T-helper 2 cell treated with Interferon-gamma antibody and Interleukin-4, amounts not matched to agents 5 μg/mL and 100 μg/mL, for 36 hours (primary cell): ENCODE data around the gene PSMA2.

ENCODE experiments used
- DNase-seq: peaks from one replicate; pipeline ENCODE4 v3.0.0; 2021; ENCODE audit warnings: low spot score
- H3K27ac Mint-ChIP-seq: one replicate; pipeline ENCODE4 v1.8.0; 2021; ENCODE audit warnings: mild to moderate bottlenecking, mixed read lengths
- H3K27me3 Mint-ChIP-seq: one replicate; pipeline ENCODE4 v1.8.0; 2021; ENCODE audit warnings: low read depth, mixed read lengths
- H3K36me3 Mint-ChIP-seq: one replicate; pipeline ENCODE4 v1.8.0; 2021; ENCODE audit warnings: low read depth, mixed read lengths
- H3K4me1 Mint-ChIP-seq: one replicate; pipeline ENCODE4 v1.8.0; 2021; ENCODE audit warnings: low read depth, mixed read lengths
- H3K4me3 Mint-ChIP-seq: one replicate; pipeline ENCODE4 v1.8.0; 2022; ENCODE audit warnings: mild to moderate bottlenecking, moderate library complexity, mixed read lengths
- H3K9me3 Mint-ChIP-seq: one replicate; pipeline ENCODE4 v1.8.0; 2021; ENCODE audit warnings: mixed read lengths

Gene PSMA2

GRCh38 chr7:42869131-42870020 lies 62.6 kb downstream of the PSMA2 start:
- peak overlapping the region; percentile 71 for H3K27ac Mint-ChIP-seq
- H3K4me3 Mint-ChIP-seq: peak overlapping the region; percentile 57
- peaks cover 11% of the 10 kb centered on the region for H3K9me3 Mint-ChIP-seq
- no peaks in the 10 kb centered on the region for H3K27me3 Mint-ChIP-seq
- peak; percentile 80 for DNase-seq
- H3K36me3 Mint-ChIP-seq: no peaks in the 10 kb centered on the region
- H3K4me1 Mint-ChIP-seq: peaks cover 14% of the 10 kb centered on the region

GRCh38 chr7:42868480-42868879 lies 63.5 kb downstream of the PSMA2 start:
- H3K4me3 Mint-ChIP-seq: no peak overlapping the region
- peaks cover 18% of the 10 kb centered on the region for H3K9me3 Mint-ChIP-seq
- H3K36me3 Mint-ChIP-seq: no peaks in the 10 kb centered on the region
- no peak overlapping the region for H3K27ac Mint-ChIP-seq
- H3K27me3 Mint-ChIP-seq: no peaks in the 10 kb centered on the region
- peaks cover 14% of the 10 kb centered on the region for H3K4me1 Mint-ChIP-seq
- DNase-seq: no peak
